Endothelial cell of umbilical vein (primary cell): Measurements from ENCODE around the gene MITD1.

ENCODE experiments used
- EZH2 ChIP-seq: IDR thresholded peaks from 2 replicates; pipeline ENCODE4 v1.6.1; 2012; ENCODE audit warnings: borderline replicate concordance, low read depth, mild to moderate bottlenecking, moderate library complexity, low read length, inconsistent platforms; ENCODE audit not compliant: severe bottlenecking
- FOS ChIP-seq: IDR thresholded peaks from 2 replicates; pipeline ENCODE4 v1.6.1; 2011; ENCODE audit warnings: mild to moderate bottlenecking, low read length, moderate library complexity, borderline replicate concordance; ENCODE audit not compliant: insufficient read depth
- GATA2 ChIP-seq: IDR thresholded peaks from 2 replicates; pipeline ENCODE4 v1.7.0; 2011; ENCODE audit warnings: low read depth, mild to moderate bottlenecking, moderate library complexity, mixed read lengths, low read length; ENCODE audit not compliant: insufficient read length, insufficient read depth
- JUN ChIP-seq: IDR thresholded peaks from 2 replicates; pipeline ENCODE4 v1.6.1; 2011; ENCODE audit warnings: borderline replicate concordance, low read depth; ENCODE audit not compliant: insufficient read length, insufficient read depth
- POLR2A ChIP-seq: IDR thresholded peaks from 2 replicates; pipeline ENCODE4 v1.6.1; 2012; ENCODE audit warnings: low read depth, mild to moderate bottlenecking, control low read depth, low read length
- POLR2AphosphoS5 ChIP-seq: IDR thresholded peaks from 2 replicates; pipeline ENCODE4 v1.6.1; 2012; ENCODE audit warnings: low read depth, mild to moderate bottlenecking, control low read depth, low read length, moderate library complexity; ENCODE audit not compliant: insufficient read depth
- TF ChIP-seq, protein P1 (sequence below), 2 donors: IDR thresholded peaks; 1 replicate in 1 of 2; 2 replicates in 1 of 2; pipeline ENCODE4 v1.5.1; 2011; ENCODE audit warnings: low read length in 2 of 2, mild to moderate bottlenecking in 2 of 2, moderate library complexity in 2 of 2, control low read depth in 1 of 2, inconsistent platforms in 1 of 2, low read depth in 1 of 2; ENCODE audit not compliant: insufficient read depth in 1 of 2; ENCODE audit errors: extremely low read depth in 1 of 2

GRCh38 chr2:99159594-99159993, 21.3 kb downstream of the MITD1 start:
- TF ChIP-seq, protein P1, sequence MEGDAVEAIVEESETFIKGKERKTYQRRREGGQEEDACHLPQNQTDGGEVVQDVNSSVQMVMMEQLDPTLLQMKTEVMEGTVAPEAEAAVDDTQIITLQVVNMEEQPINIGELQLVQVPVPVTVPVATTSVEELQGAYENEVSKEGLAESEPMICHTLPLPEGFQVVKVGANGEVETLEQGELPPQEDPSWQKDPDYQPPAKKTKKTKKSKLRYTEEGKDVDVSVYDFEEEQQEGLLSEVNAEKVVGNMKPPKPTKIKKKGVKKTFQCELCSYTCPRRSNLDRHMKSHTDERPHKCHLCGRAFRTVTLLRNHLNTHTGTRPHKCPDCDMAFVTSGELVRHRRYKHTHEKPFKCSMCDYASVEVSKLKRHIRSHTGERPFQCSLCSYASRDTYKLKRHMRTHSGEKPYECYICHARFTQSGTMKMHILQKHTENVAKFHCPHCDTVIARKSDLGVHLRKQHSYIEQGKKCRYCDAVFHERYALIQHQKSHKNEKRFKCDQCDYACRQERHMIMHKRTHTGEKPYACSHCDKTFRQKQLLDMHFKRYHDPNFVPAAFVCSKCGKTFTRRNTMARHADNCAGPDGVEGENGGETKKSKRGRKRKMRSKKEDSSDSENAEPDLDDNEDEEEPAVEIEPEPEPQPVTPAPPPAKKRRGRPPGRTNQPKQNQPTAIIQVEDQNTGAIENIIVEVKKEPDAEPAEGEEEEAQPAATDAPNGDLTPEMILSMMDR (IDR thresholded peaks at IDR 0.05; ENCODE audit: extremely low read depth in 1 of 2, insufficient read depth in 1 of 2, low read depth in 1 of 2, low read length in 2 of 2), result no peak
- TF ChIP-seq EZH2 (no peak), JUN (no peak), POLR2A (no peak), POLR2AphosphoS5 (no peak), FOS (no peak), GATA2 (no peak)
